ENCODE data around the gene PACC1. TPM values are rescaled to one million over a fixed set of nuclear protein-coding genes. Genes with fewer than 3 reads are reported as not detected.

PACC1 gene
- total RNA-seq, 1 experiment from 2014 or later, result 19.5 TPM

- Mint-ChIP-seq H3K4me3 (no peak overlapping the region), H3K27me3 (ENCODE audit: low read depth) (no peaks in the 10 kb centered on the region), H3K9me3 (no peaks in the 10 kb centered on the region), H3K36me3 (peaks cover 3% of the 10 kb centered on the region), H3K27ac (no peak overlapping the region), H3K4me1 (no peaks in the 10 kb centered on the region)
- POLR2A ChIA-PET, result no interaction called here
- no peak for TF ChIP-seq ERG (CRISPR knock-in tag; IDR thresholded peaks at IDR 0.05)
- no peak for TF ChIP-seq ZMAT4 (CRISPR knock-in tag; IDR thresholded peaks at IDR 0.05)
- no peak for TF ChIP-seq SMAD4 (CRISPR knock-in tag; IDR thresholded peaks at IDR 0.05)
- no peak for TF ChIP-seq ZBTB43 (CRISPR knock-in tag; IDR thresholded peaks at IDR 0.05)
- TF ChIP-seq ZNF425 (CRISPR knock-in tag; conservative IDR thresholded peaks at IDR 0.05), result no peak
- TF ChIP-seq ZNF232 (CRISPR knock-in tag; IDR thresholded peaks at IDR 0.05), result no peak
- CTCF ChIA-PET, result interaction anchor here (1.3 to 2.2 kb wide), 2 partner anchors 111 to 309 kb away, joined by 4 to 8 read pairs; partner anchors contain the start of genes DTL and INTS7
- ATAC-seq (no peak), DNase-seq (ENCODE audit: low spot score) (no peak)
Measured at GRCh38 chr1:212344905-212345304, 69.8 kb downstream of the PACC1 start.

GRCh38 chr1:212341090-212341489 is 73.6 kb downstream of the PACC1 start:
- TF ChIP-seq MLX (CRISPR knock-in tag; IDR thresholded peaks at IDR 0.05) (no peak), RELA (CRISPR knock-in tag; IDR thresholded peaks at IDR 0.05; ENCODE audit: borderline replicate concordance) (no peak), NFYB (CRISPR knock-in tag; conservative IDR thresholded peaks at IDR 0.05; ENCODE audit: low read depth) (no peak), SMAD3 (CRISPR knock-in tag; IDR thresholded peaks at IDR 0.05; ENCODE audit: borderline replicate concordance) (no peak), ZNF281 (CRISPR knock-in tag; IDR thresholded peaks at IDR 0.05) (no peak), E2F1 (CRISPR knock-in tag; IDR thresholded peaks at IDR 0.05) (no peak), IRF2 (CRISPR knock-in tag; IDR thresholded peaks at IDR 0.05; ENCODE audit: borderline replicate concordance, low read depth) (no peak), CREB1 (CRISPR knock-in tag; IDR thresholded peaks at IDR 0.05) (no peak), ZNF396 (CRISPR knock-in tag; IDR thresholded peaks at IDR 0.05; ENCODE audit: borderline replicate concordance) (no peak), JAZF1 (CRISPR knock-in tag; IDR thresholded peaks at IDR 0.05) (no peak), NFE2L1 (CRISPR knock-in tag; IDR thresholded peaks at IDR 0.05) (no peak), HMGXB4 (CRISPR knock-in tag; IDR thresholded peaks at IDR 0.05) (no peak)
- ATAC-seq, result no peak
- Mint-ChIP-seq H3K9me3 (no peaks in the 10 kb centered on the region), H3K4me3 (no peak overlapping the region), H3K27ac (no peak overlapping the region), H3K36me3 (peaks cover 3% of the 10 kb centered on the region), H3K27me3 (ENCODE audit: low read depth) (no peaks in the 10 kb centered on the region), H3K4me1 (no peaks in the 10 kb centered on the region)
- POLR2A ChIA-PET, result no interaction called here
- DNase-seq (ENCODE audit: low spot score), result no peak
- CTCF ChIA-PET, result interaction anchor here (1.4 kb wide), 1 partner anchor 115 kb away, joined by 3 read pairs; no protein-coding TSS in a partner anchor
